Fibroblast of upper back skin (primary cell): Measurements from ENCODE around the gene ULBP2.
"Not testable (repeated sequence)": the region's sequence is repeated elsewhere in the genome, so short reads cannot be mapped to it uniquely, and the experiment has no call there.

Experiments used
- DNase-seq: peaks from one replicate; pipeline ENCODE4 v3.0.0-alpha.2; 2013

ULBP2 gene

DNA sequence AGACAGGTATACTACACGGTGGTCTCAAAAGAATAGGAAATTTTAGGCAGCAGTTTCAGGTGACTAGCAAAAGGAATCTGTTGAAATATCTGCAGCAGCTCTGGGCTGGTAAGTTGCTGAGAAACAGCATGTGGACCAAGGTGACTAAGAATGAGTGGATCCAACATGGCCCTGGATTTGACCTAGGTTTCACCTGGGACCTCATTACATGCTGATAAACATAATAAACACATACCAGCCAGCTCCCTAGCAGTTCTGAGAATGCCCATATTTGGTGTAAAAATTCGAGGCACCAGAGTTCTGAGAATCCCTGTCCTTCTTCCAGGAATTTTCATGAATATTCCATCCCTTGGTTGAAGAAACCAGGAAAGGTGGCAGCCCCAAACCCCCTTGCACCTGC lies 11.6 kb downstream of the ULBP2 start:
- DNase-seq = not testable (repeated sequence)

DNA sequence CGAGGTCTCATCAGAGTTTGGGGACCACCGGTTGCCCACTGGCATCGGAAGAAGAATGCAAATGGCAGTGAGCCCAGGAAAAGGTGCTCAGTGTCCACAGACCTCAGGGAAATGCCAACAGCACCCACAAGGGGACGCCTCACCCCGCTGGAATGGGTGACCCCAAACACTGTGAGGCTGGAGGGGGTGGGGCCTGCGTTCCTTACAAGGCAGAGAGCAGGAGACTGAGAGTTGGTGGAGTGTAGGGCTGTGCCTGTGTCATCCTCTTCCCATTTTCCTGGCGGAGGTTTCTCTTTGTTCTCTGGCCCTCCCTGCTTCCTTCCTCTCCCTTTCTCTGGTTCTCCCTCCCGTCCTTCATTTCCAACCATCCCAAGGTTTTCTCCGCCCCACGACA lies 12.1 kb downstream of the ULBP2 start:
- DNase-seq = not testable (repeated sequence)

DNA sequence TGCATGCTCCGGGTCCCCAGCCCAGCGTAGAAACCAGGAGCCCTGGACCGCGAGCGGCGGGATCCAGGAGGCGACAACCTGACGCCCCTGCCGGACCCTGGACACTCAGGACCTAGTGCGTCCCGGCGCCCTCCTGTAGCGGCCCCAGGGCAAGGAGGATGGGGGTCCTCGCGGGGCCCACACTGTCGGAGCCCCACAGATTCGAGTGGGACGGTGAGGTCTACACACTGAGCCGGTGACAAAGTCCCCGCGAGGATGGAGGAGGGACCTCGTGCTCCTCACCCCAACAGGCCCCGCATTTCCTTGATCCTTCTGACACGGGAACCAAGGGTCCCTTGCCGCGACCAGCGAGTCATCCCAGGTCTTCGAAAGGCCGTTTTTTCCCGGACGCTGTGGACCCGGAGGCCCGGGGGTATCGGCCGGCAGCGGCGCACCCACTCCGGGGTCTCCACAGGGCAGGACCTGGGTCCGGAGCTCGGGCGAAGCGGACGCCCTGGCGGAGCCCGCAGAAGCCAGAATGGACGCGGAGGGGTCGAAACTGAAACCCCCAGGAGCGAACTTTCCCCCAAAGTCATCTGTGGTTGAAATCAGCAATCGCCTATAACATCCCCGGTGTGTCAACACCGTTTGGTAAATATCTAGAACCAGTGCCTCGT lies 12.6 kb downstream of the ULBP2 start:
- DNase-seq = not testable (repeated sequence)

DNA sequence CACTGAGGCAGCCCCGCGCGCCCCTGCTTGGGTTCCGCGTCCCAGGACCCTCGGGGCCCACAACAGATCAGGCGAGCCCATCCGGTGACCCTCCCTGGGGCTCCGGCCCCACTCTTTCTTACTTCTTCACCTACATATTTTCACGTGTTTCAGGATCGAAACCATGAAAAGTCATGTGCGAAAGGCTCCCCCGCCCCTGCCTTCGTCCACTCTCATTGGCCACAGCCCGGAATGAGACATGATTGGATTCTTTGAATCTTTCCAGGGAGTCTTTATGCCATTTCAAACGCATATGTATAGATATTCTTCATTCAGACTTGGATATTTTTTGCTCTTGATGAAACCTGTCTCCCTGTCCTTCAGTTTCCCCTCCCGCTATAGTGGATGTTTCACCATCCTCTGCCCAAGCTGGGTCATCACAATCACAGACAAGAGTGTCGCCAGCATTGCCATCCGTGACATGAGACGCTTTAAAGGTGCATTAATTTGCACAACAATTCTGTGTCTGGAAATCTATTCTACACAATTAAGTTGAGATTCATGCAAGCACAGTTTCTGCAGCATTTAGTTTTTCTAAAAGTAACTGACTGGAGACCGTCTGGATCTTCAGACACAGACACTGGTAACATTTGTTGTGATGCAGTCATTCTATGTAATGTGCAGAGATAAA lies 13.3 kb downstream of the ULBP2 start:
- DNase-seq = not testable (repeated sequence)

DNA sequence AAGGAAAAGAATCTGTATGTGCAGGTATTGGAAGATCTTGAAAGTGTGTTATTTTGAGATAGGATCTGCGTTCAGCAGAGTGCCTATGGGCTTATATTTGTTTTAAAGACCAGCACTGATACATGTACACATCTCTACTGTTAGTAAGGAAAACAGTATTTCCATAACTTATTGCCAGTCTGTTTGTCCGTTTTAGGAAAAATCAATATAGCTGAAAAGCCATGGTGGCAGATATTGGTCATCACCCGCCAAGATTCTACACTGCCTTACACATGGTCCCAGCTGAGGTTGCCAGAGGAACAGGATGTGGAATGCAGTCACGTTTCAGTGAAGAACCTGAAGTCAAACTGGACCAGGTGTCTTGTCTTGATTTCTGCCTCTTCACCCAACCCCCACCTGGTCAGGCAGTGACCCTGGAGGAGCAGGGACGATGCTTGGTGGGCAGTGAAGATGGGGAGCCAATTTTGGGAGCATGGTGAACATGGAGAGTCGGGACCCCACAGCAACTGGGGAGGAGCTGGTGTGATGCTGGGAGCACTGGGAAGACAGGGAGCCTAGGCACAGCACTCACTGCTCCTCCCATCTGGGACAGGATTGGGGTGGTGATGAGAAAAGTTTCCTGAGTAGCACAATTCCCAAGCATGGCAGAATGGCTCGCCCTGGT lies 14.0 kb downstream of the ULBP2 start:
- not testable (repeated sequence) for DNase-seq

DNA sequence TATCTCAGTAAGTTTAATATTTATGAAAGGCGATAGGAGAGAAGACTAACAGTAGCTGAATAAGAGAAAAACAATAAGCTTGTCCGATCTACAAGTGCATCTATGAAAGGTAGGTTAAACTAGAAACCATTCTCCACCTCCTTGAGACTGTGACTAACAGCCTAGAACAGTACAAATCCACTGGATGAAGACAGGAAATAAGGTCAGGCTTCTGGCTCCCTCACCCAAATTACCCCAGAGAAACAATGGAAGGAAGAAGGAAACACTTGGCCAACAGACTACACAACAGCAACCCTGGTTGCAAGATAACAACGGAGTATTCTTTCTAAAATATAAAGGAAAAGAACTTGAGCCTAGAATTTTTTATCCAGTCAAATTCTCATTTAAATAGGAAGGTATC lies 16.3 kb downstream of the ULBP2 start:
- not testable (repeated sequence) for DNase-seq

DNA sequence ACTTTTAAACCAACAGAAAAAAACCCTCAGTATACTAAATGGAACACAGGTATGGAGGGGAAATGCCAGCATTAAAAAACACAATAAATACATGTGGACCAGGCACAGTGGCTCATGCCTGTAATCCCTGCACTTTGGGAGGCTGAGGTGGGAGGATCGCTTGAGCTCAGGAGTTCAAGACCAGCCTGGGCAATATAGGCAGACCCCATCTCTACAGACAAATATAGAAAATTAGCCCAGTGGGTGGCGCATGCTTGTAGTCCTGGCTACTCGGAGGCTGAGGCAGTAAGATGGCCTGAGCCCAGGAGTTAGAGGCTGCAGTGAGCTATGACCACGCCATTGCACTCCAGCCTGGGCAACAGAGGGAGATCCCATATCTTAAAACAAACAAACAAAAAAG lies 18.0 kb downstream of the ULBP2 start:
- DNase-seq = not testable (repeated sequence)

DNA sequence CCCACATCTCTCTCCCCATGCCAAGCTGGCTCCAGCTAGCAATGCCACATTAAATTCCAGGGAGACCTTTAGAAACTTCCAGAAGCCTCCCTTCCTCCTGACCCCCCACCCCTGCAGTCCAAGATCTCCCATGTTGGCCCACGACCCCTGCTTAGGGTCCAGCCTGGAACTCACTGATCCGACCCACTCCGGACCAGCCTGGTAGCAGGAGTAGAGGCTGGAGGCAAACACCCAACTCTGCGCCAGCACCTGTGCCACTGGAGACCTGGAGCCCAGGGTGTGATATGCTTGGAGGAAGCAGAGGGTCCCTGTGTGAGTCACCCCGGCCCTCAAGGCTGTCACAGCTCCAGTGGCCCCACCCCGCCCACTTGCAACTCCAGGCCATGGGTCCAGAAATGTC lies 18.7 kb downstream of the ULBP2 start:
- no peak for DNase-seq

DNA sequence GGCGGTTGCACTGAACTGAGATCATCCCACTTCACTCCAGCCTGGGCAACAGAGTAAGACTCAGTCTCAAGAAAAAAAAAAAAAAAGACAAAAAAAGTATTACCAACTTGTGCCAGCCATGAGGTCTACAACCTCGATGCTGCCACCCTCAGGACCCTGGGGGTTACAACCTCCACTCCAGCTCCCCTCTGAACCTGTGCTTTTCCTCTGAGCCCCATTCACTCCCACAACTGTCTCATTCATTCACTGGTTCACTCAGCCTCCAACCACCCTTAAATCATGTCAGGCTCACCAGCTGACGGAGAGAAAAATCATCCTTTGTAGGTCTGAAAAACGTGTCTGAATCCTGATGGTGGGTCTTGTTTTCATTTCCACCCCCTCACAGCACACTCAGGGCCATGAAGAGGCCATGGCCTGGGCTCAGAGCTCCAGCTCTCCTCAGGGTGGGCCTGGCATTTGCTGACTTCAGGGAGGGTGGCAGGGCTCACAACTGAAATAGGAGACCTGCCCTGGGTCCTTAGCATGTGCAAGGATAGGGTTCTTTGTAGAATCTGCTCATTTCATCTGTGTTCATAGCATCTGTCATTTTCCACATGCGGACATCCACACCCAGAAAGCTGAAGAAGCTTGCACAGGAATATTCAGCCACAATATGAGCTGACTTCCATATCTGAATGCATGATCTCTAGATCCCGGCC lies 20.1 kb downstream of the ULBP2 start:
- peak; percentile 13 for DNase-seq

DNA sequence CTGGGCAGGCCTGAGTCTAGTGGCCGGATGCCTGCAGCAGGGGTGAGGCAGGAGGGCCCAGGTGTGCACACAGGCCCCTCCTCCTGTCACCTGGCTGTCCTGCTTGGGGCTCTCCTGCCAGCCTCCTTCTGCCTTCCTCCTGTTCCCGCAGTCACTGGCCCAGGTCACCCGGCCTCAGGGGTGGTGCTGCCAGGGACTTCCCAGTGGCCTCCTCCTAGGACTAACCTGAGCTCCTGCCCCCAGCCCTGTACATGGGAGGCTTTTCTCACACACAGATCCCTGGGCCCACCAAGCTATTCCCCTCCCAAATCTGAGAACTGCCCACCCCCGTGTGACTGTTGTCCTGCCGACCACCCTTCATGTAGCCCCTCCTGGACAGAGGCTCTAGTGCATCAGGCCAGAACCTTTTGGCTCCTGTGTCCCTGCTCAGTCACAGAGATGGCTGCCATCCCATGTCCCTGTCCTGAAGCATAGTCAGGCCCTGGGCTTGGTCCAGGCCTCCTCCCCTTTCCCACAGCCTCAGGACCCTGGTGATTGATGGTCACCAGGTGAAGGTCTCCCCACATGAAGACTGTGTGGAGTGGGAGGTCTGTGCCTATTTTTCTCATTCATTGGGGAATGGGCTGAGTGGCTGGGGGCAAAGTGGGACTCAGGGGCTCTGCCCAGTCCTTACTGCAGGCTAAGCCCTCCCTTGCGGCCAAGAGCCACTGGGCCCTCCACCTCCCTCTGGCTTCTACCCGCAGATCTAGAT lies 20.8 kb downstream of the ULBP2 start:
- DNase-seq = no peak

DNA sequence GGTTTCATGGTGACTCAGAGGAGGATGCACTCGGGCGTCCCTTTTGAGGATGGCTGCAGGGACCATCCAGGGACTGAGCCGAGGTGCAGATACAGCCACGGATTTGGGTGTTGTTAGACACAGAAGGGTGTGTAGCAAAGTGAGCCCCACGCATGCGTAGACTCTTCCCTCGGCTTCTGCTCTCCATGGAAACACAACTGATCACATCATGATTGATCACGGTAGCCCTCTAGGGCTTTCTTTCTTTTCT lies 21.3 kb downstream of the ULBP2 start:
- DNase-seq = peak; percentile 66

DNA sequence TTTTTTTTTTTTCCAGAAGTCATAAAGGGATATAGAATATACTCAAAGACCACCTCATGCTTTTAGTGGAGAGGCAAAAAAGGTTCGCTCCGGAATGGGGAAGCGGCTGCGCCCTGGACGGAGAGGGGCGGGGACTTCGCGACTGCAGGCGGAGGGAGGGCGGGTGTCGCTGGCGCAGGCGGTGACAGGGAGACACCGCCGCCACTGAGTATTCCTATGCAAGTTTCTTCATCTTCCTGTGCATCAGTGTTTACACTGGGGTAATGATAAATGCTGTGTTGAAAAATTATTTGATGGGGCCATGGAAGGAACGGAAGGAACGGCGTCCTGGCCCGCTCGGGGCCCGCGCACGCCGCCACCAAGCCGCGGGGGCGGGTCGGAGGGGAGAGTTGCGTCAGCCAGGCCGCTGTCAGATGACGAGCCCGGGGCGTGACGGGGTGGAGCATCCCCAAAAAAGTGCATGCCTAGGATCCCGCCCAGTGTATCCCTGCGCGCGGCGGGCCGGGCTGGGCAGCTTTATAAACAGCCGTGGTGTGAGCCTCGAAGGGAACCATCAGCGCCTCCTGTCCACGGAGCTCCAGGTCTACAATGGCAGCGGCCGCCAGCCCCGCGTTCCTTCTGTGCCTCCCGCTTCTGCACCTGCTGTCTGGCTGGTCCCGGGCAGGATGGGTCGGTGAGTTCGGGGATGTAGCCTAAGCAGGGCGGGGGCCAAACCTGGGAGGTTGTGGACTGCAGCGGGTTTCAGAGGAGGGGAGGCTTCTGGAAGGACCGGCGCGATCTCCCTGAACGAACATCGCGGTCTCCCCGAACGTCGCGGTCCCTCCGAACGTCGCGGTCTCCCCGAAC lies 21.9 kb downstream of the ULBP2 start, which contains the start of gene ULBP1:
TSS of gene ULBP1 (plus strand) at position 482 of the 846 bp plus-strand sequence. CDS start at position 589, 107 bp downstream.
- DNase-seq = peak; percentile 91

DNA sequence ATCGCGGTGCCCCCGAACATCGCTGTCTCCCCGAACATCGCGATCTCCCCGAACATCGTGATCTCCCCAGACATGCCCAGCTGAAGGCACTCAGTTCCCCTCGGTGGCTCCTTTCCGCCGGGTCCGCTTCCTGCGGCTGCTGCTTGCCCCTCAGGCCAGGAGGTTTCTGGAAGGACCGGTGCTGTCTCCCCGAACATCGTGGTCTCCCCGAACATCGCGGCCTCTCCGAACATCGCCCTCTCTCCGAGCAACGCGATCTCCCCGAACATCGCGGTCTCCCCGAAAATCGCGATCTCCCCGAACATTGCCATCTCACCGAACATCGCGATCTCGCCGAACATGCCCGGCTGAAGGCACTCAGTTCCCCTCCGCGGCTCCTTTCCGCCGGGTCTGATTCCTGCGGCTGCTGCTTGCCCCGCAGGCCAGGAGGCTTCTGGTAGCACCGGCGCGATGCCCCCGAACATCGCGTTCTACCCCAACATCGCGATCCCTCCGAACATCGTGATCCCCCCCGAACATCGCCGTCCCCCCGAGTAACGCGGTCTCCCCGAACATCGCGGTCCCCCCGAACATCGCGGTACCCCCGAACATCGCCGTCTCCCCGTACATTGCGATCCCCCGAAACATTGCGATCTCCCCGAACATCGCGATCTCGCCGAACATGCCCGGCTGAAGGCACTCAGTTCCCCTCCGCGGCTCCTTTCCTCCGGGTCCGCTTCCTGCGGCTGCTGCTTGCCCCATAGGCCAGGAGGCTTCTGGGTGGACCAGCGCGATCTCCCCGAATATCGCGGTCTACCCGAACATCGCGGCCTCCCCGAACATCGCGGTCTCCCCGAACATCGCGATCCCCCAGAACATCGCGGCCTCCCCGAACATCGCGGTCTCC lies 22.7 kb downstream of the ULBP2 start:
- peak; percentile 22 for DNase-seq

DNA sequence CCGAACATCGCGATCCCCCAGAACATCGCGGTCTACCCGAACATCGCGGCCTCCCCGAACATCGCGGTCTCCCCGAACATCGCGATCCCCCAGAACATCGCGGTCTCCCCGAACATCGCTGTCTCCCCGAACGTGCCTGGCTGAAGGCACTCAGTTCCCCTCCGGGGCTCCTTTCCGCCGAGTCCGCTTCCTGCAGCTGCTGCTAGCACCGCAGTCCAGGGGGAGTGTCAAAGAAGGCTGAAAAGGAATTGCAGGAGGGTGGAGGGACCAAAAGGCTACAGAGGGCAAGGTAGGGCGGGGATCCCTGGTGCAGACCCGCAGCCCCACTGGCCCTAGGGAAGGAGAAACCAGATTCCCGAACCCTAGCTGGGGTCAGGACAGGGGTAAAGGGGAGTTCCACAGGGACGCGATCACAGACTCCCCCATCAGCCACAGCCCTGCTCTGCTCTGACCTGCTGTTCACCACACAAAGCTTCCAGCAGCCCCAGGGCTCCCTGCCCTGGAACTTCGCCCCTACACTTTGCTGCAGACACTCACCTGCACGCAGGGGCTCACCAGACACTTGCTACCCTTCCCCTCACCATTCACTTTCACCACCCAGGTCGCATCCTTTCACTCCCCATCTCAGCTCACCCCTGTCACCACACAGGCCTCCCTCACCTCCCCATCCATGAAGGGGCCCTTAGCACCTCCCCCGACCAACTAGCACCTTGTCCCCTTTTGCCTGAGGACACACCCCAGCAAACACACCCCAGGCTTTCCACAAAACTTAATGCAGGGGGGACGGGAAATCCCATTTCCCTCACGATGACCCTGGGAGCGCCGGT lies 23.6 kb downstream of the ULBP2 start:
- no peak for DNase-seq

DNA sequence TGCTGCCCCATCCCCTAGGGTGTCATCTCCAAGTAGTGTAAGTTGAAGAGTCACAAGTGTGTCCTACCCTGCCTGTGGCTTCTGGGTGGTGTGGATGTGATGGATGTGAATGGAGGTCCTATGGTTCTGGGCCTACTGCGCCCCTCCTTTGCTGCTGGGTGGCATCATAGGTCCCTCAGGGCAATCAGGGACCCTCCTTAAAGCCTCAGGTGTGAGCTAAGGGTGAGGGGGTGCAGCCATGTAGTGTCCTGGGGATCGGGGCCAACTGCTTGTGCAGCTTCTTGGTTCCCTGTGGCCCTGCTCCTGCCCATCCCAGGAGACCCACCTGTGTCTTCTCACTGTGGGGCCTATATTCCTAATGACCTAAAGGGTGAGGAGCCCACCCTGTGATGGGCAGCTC lies 24.5 kb downstream of the ULBP2 start:
- not testable (repeated sequence) for DNase-seq

DNA sequence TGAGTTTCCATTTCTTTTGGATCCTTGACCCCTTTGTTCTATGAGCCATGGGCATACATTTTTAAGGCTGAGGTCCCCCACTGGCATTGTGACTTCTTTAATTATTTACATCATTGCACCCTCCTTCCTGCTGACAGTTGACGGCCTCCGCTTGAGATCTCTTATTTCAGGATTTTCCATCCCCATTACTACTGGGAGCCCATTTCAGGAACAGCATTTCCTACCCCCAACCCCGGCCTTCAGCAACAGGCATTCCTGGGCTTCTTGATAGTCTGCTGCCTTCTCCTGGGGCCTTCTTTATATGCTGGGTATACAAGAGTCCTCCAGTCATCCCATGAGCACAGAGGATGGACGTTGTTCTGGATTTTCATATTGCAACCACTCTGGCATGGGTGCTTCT lies 25.8 kb downstream of the ULBP2 start:
- no peak for DNase-seq

DNA sequence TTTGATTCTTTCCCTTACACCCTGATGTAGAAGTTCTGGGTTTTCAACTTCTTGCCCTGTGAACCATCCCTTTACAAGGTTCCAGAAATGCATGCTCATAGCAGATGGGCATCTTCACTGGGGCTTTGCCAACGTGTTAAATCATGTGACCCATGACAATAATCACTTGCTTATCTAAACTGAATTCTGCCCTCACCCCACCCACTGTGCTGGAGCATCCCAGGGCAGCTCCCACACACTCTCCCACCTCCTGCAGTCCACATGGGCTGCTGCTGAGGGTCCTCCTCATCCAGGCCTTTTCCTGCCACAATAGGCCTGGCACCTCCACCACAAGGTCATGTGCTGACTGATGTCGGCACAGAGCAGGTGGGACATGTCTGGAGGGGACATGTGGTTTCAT lies 26.2 kb downstream of the ULBP2 start:
- DNase-seq = not testable (repeated sequence)

DNA sequence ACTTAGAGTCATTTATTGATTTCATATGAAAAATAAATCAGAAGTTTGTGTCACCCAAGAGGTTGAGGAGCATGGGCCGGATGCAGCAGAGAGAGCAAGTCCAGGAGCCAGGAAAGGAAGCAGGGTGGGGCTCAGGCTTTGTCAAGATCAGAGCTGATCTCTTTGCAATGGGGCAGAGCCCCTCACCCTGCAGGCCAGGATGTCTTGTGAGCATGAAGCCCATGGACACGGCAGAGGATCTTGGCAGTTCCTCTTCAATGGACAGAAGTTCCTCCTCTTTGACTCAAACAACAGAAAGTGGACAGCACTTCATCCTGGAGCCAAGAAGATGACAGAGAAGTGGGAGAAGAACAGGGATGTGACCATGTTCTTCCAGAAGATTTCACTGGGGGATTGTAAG lies 27.1 kb downstream of the ULBP2 start:
- not testable (repeated sequence) for DNase-seq

DNA sequence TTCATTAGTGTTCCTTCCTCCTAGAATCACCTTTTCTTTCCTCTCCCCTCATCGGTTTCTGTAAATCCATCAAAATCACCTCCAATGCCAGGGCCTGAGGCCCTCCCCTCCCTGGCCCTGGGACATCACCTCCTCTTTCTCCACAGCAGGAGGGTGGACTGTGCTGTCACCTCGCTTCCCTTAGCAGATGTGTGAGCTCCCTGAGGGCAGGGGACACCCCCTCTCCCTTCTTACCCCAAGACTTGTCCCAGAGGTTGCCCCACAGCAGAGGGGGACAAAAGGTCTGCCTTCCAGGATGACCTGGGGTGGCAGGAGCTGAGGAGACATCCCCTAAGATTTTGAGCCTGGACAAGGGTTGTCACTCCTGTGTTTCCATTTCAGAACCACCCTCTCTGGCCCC lies 27.8 kb downstream of the ULBP2 start:
- no peak for DNase-seq

DNA sequence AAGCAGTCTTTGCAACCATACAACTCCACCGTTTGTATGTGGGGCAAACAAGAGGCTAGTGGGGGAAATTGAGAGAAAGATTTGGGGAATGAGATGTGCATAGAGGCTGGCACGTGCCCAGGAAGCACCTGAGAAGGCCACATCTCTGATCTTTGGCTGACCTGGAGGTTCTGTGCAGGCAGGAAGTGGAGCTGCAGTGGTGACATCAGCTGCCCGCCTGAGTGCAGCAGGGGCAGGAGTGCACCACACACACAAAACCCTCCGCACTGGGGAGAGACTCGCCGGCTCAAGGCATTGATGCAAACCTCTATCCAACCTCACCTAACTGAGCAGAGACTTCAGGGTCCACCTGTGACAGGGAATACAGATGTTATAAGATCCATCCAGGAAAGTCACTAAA lies 32.6 kb downstream of the ULBP2 start:
- DNase-seq = not testable (repeated sequence)
